Nucleus accumbens (tissue), 56 donors: ENCODE results near the gene BEND7.

Experiments
- DNase-seq, 56 donors: peaks; one replicate each; lab custom pipeline; 2025; lab: John Stamatoyannopoulos, UW

Gene BEND7

GRCh38 chr10:13393640-13394039 is 135.2 kb downstream of the BEND7 start:
- DNase-seq: no peak

DNA sequence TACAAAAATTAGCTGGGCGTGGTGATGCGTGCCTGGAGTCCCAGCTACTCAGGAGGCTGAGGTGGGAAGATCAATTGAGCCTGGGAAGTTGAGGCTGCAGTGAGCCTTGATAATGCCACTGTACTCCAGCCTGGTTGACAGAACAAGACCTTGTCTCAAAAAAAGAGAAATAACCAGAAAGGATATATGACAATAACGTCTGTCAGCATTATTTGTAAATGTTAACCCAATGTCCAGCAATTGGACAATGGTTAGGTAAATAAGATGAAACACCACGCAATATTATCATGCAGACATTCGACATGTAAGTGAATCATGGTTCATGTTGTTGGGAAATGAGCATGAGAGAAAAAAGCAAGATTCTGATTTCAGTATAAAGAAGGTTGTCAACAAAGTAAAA is 136.1 kb downstream of the BEND7 start:
- DNase-seq: no peak
